ENCODE measurements around the gene MMP24OS.

DNA sequence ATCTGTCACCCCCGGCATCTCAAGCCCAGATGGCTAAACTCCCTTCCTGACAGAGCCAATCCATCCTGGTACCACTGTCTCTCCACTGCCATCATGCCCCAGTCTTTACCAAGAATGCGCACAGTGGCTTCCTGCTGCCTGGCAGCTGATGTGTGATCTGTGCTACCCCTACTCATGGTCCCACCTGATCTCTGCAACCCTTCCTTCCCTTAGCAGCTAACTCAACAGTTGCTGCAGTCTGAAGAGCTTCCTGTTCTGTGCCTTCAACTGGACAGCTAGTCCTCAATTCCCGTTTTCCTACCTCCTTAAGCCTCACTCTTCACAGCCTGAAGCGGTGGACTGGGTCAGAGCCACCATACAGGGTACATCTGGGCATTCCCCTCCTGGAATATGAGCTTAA is 21.9 kb upstream of the MMP24OS start:
- TF ChIP-seq, protein P1, sequence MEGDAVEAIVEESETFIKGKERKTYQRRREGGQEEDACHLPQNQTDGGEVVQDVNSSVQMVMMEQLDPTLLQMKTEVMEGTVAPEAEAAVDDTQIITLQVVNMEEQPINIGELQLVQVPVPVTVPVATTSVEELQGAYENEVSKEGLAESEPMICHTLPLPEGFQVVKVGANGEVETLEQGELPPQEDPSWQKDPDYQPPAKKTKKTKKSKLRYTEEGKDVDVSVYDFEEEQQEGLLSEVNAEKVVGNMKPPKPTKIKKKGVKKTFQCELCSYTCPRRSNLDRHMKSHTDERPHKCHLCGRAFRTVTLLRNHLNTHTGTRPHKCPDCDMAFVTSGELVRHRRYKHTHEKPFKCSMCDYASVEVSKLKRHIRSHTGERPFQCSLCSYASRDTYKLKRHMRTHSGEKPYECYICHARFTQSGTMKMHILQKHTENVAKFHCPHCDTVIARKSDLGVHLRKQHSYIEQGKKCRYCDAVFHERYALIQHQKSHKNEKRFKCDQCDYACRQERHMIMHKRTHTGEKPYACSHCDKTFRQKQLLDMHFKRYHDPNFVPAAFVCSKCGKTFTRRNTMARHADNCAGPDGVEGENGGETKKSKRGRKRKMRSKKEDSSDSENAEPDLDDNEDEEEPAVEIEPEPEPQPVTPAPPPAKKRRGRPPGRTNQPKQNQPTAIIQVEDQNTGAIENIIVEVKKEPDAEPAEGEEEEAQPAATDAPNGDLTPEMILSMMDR (IDR thresholded peaks at IDR 0.05; ENCODE audit: extremely low read depth in 1 of 2, insufficient read depth in 1 of 2, low read depth in 1 of 2, low read length in 2 of 2), result no peak
- TF ChIP-seq JUN (IDR thresholded peaks at IDR 0.05; ENCODE audit: borderline replicate concordance, insufficient read depth, insufficient read length, low read depth) (no peak), POLR2AphosphoS5 (IDR thresholded peaks at IDR 0.05; ENCODE audit: insufficient read depth, low read depth, low read length) (no peak)
